Mammary epithelial cell (primary cell): Measurements from ENCODE around the gene SMIM28.

Experiments
- EZH2 ChIP-seq: IDR thresholded peaks from 2 replicates; pipeline ENCODE4 v1.6.1; 2012; ENCODE audit warnings: low read length, inconsistent platforms, borderline replicate concordance
- TF ChIP-seq, protein P1 (sequence below), 2 donors: IDR thresholded peaks in 1 of 2; conservative IDR thresholded peaks in 1 of 2; 2 replicates each; pipeline ENCODE4 v1.5.1; 2011 to 2012; ENCODE audit warnings: inconsistent platforms in 2 of 2, low read length in 2 of 2, mild to moderate bottlenecking in 2 of 2, control low read depth in 1 of 2, low read depth in 1 of 2; ENCODE audit not compliant: insufficient read depth in 1 of 2; ENCODE audit errors: extremely low read depth in 1 of 2

DNA sequence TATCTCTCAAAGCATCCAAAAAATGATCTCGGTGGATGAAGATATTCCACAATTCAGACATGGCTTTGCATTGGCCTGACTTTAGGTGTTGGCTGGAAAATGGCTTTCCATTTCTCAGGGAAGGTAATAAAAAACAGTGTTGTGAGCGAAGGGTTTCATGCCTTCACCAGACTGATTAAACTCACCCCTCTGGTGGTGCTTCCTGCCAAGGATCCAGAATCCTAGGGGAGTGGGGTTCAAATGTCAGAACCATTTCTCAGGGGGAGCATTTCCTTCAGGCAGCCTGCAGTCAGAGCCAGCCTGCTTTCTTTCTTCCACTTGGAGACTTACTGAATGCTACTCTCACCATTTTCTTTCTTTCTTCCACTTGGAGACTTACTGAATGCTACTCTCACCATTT lies 45.7 kb upstream of the SMIM28 start:
- TF ChIP-seq, protein P1, sequence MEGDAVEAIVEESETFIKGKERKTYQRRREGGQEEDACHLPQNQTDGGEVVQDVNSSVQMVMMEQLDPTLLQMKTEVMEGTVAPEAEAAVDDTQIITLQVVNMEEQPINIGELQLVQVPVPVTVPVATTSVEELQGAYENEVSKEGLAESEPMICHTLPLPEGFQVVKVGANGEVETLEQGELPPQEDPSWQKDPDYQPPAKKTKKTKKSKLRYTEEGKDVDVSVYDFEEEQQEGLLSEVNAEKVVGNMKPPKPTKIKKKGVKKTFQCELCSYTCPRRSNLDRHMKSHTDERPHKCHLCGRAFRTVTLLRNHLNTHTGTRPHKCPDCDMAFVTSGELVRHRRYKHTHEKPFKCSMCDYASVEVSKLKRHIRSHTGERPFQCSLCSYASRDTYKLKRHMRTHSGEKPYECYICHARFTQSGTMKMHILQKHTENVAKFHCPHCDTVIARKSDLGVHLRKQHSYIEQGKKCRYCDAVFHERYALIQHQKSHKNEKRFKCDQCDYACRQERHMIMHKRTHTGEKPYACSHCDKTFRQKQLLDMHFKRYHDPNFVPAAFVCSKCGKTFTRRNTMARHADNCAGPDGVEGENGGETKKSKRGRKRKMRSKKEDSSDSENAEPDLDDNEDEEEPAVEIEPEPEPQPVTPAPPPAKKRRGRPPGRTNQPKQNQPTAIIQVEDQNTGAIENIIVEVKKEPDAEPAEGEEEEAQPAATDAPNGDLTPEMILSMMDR (conservative IDR thresholded peaks at IDR 0.05 in 1 of 2, IDR thresholded peaks at IDR 0.05 in 1 of 2; ENCODE audit: extremely low read depth in 1 of 2, insufficient read depth in 1 of 2, low read depth in 1 of 2, low read length in 2 of 2): no peak
- no peak for TF ChIP-seq EZH2
